K562 (cell line): ENCODE data around the gene CDC42BPB. TPM values are rescaled to one million over a fixed set of nuclear protein-coding genes. Genes with fewer than 3 reads are reported as not detected.

Experiments
- ATAC-seq: fragments of 200-7000 bp; cut with Tn5 transposase; 3 replicates; pipeline ENCODE4 v1.9.1; 2020; ENCODE audit warnings: moderate library complexity
- BruUV-seq: library from RNA; stranded (reverse); fragments of 400-500 nt; replicated peaks from 2 replicates; lab custom pipeline; 2021; lab: Mats Ljungman, UMichigan
- CTCF ChIA-PET: fragments of 300-600 bp; formaldehyde crosslinking; extraction: SDS; loops from one replicate; lab custom pipeline; 2021; ENCODE audit warnings: low intra/inter-chr PET ratio; lab: Yijun Ruan, JAX
- POLR2A ChIA-PET: fragments of 300-600, 350-650 bp; sonication (Branson Sonifier 250); formaldehyde crosslinking; extraction: SDS; loops from one replicate; lab custom pipeline; 2021; ENCODE audit warnings: antibody characterized with exemption, inconsistent platforms; lab: Yijun Ruan, JAX
- DNase-seq, 4 experiments: peaks; one replicate each; pipeline versions ENCODE4 v3.0.0 to v3.0.0-alpha.2; 2011 to 2018; ENCODE audit warnings: low spot score in 3 of 4, mixed read lengths in 3 of 4; ENCODE audit errors: extremely low read depth in 1 of 4
- FAIRE-seq: peaks from 2 replicates; lab custom pipeline; 2011; peaks lifted over from hg19 to GRCh38; lab: Jason Lieb, UNC
- H2AFZ ChIP-seq: 2 replicates; pipeline ENCODE4 v1.6.0; 2011; ENCODE audit warnings: low read depth, low read length, control low read depth, inconsistent platforms
- H3K27ac ChIP-seq: fragments of 200-600 bp; 3 replicates; pipeline ENCODE4 v1.8.0; 2011; ENCODE audit warnings: low read depth, mild to moderate bottlenecking, control low read depth, inconsistent platforms, low read length, moderate library complexity, mixed read lengths; ENCODE audit errors: extremely low read depth
- H3K27me3 ChIP-seq, 2 experiments: fragments of 300-600 bp in 1 of 2; 2 replicates in 1 of 2; 3 replicates in 1 of 2; pipeline versions ENCODE4 v1.6.0 to v1.8.0; 2011; ENCODE audit warnings: inconsistent platforms in 2 of 2, low read length in 2 of 2, mild to moderate bottlenecking in 1 of 2, mixed read lengths in 1 of 2, moderate library complexity in 1 of 2; ENCODE audit not compliant: control insufficient read depth in 2 of 2, insufficient read depth in 2 of 2
- H3K36me3 ChIP-seq: fragments of 300-600 bp; 3 replicates; pipeline ENCODE4 v1.8.0; 2011; ENCODE audit warnings: mild to moderate bottlenecking, low read length, inconsistent platforms; ENCODE audit not compliant: control insufficient read depth, insufficient read depth
- H3K4me1 ChIP-seq, 2 experiments: fragments of 200-600 bp in 1 of 2; replicated peaks in 1 of 2; 2 replicates in 1 of 2; 3 replicates in 1 of 2; pipeline versions ENCODE4 v1.5.1 to v1.8.0; 2011; ENCODE audit warnings: inconsistent platforms in 2 of 2, low read length in 2 of 2, mild to moderate bottlenecking in 1 of 2, mixed read lengths in 1 of 2, moderate library complexity in 1 of 2; ENCODE audit not compliant: control insufficient read depth in 2 of 2, insufficient read depth in 2 of 2
- H3K4me2 ChIP-seq: 2 replicates; pipeline ENCODE4 v1.6.1; 2011; ENCODE audit warnings: low read length, control low read depth, inconsistent platforms, mixed read lengths; ENCODE audit not compliant: insufficient read depth
- H3K4me3 ChIP-seq: fragments of 200-600 bp; sonication (generic), shearing (Covaris generic); 2 replicates; pipeline ENCODE4 v1.5.1; 2016; ENCODE audit warnings: control low read depth, inconsistent platforms
- H3K79me2 ChIP-seq: fragments of 200-600 bp; 3 replicates; pipeline ENCODE4 v1.8.0; 2011; ENCODE audit warnings: low read length, inconsistent platforms; ENCODE audit not compliant: control insufficient read depth, insufficient read depth
- H3K9ac ChIP-seq, 2 experiments: 2 replicates each; pipeline versions ENCODE4 v1.6.0 to v1.6.1; 2011; ENCODE audit warnings: low read depth in 2 of 2, low read length in 2 of 2, control low read depth in 1 of 2, inconsistent platforms in 1 of 2, mild to moderate bottlenecking in 1 of 2, mixed read lengths in 1 of 2; ENCODE audit not compliant: insufficient read depth in 1 of 2
- H3K9me1 ChIP-seq: one replicate; pipeline ENCODE4 v1.6.0; 2011; ENCODE audit warnings: inconsistent platforms, mild to moderate bottlenecking, low read length, moderate library complexity; ENCODE audit not compliant: control insufficient read depth, insufficient read depth
- H3K9me3 ChIP-seq: replicated peaks from 2 replicates; pipeline ENCODE4 v1.5.1; 2011; ENCODE audit warnings: low read depth, low read length, inconsistent platforms; ENCODE audit not compliant: control insufficient read depth, insufficient read depth
- H4K20me1 ChIP-seq: replicated peaks from 2 replicates; pipeline ENCODE4 v1.6.1; 2011; ENCODE audit warnings: low read length, inconsistent platforms, mixed read lengths; ENCODE audit not compliant: control insufficient read depth, insufficient read depth
- DMBX1 ChIP-seq: fragments of 250-450 bp; sonication (Bioruptor Pico); IDR thresholded peaks from 2 replicates; pipeline ENCODE4 v1.8.0; 2022; ENCODE audit warnings: inconsistent platforms, mild to moderate bottlenecking, moderate library complexity, borderline replicate concordance
- ELK3 ChIP-seq: fragments of 450-650 bp; formaldehyde crosslinking; IDR thresholded peaks from 2 replicates; pipeline ENCODE4 v1.4.0; 2020; ENCODE audit warnings: mild to moderate bottlenecking
- HNRNPH1 ChIP-seq: fragments of 200-400 bp; formaldehyde crosslinking; optimal IDR thresholded peaks from 2 replicates; pipeline ENCODE3; 2017; ENCODE audit warnings: low read depth, mild to moderate bottlenecking, low read length, moderate library complexity
- RFX1 ChIP-seq: fragments of 450-650 bp; IDR thresholded peaks from 2 replicates; pipeline ENCODE4 v1.6.1; 2016; ENCODE audit warnings: mild to moderate bottlenecking, moderate library complexity
- WGBS: fragments of 100-300 bp; shearing (Covaris generic); methylation state at CpG from one replicate; pipeline ENCODE4 v1.1.6; 2016; ENCODE audit warnings: low coverage, mixed read lengths; ENCODE audit not compliant: insufficient coverage; ENCODE audit errors: missing lambda C conversion rate; 5-methylcytosine and 5-hydroxymethylcytosine counted together
- in situ Hi-C: fragments of 300-500 bp; cut with MboI; formaldehyde crosslinking; loops from 4 replicates; pipeline ENCODE4 v1.15.0; 2018; ENCODE audit warnings: inconsistent platforms, mixed read lengths
- intact Hi-C: fragments of 100-400 bp; cut with micrococcal nuclease; formaldehyde crosslinking; loops from 2 replicates; pipeline ENCODE4 v1.14.2; 2022
- polyA plus RNA-seq, 8 experiments: library from polyadenylated mRNA; depleted of rRNA in 4 of 8; stranded (reverse) in 5 of 8; unstranded in 3 of 8; fragments of >200 nt; fragmentation: Nextera tagmentation in 2 of 8; fragmentation: Illumina TruSeq in 1 of 8; extraction: Ambion mirVana in 2 of 8; extraction: Trizol in 1 of 8; gene quantifications; 2 replicates each; pipeline versions ENCODE4 v1.2.1 to v1.2.3, GENCODE V29; 2011 to 2014; ENCODE audit warnings: inconsistent platforms in 1 of 8, missing spikeins in 1 of 8
- total RNA-seq, 7 experiments: library from RNA; depleted of rRNA in 6 of 7; stranded (reverse); fragments of >200 nt in 6 of 7; fragmentation: Illumina TruSeq in 2 of 7; extraction: Trizol in 2 of 7; gene quantifications; 2 replicates each; pipeline versions ENCODE4 v1.2.1 to v1.2.3, GENCODE V29; 2011 to 2021; ENCODE audit warnings: low replicate concordance in 1 of 7

The CDC42BPB gene
- total and polyA plus RNA-seq, 9 of the 15 experiments (the other 6 are each of a cell fraction or from before 2014, with no cell fraction given): 0.07 to 24.3 (median 12.6) TPM

GRCh38 chr14:103087343-103087835 is 30.0 kb upstream of the CDC42BPB start:
- Histone ChIP-seq H3K36me3 (no peaks in the 10 kb centered on the region), H3K79me2 (no peaks in the 10 kb centered on the region), H3K4me2 (no peak overlapping the region), H2AFZ (no peak overlapping the region), H3K27me3 (peaks cover 0 to 8% of the 10 kb centered on the region in 2 experiments; a peak in 1 of 5 replicates), H3K9me1 (no peaks in the 10 kb centered on the region), H3K9ac (no peak overlapping the region), H3K9me3 (no peaks in the 10 kb centered on the region), H3K27ac (no peak overlapping the region), H3K4me1 (peaks cover 8 to 69% of the 10 kb centered on the region in 2 experiments; a peak in 4 of 5 replicates), H4K20me1 (no peaks in the 10 kb centered on the region), H3K4me3 (no peak overlapping the region)
- POLR2A ChIA-PET: interaction anchor here (0.6 to 1.3 kb wide), 2 partner anchors 11 to 14 kb away, joined by 3 to 7 read pairs; no protein-coding TSS in a partner anchor
- BruUV-seq: no TSS peak
- no peak for ATAC-seq
- no peak for FAIRE-seq
- DNase-seq: no peak
- intact Hi-C loops: no loop called here
- TF ChIP-seq HNRNPH1: no peak
- TF ChIP-seq RFX1: peak; percentile 83
- 29% methylated on average over 10 of the region's 13 CpGs for WGBS
- in situ Hi-C loops: loop anchor here (10.0 kb wide), 1 partner anchor 447 kb away; no protein-coding TSS in a partner anchor
- CTCF ChIA-PET: no interaction called here

DNA sequence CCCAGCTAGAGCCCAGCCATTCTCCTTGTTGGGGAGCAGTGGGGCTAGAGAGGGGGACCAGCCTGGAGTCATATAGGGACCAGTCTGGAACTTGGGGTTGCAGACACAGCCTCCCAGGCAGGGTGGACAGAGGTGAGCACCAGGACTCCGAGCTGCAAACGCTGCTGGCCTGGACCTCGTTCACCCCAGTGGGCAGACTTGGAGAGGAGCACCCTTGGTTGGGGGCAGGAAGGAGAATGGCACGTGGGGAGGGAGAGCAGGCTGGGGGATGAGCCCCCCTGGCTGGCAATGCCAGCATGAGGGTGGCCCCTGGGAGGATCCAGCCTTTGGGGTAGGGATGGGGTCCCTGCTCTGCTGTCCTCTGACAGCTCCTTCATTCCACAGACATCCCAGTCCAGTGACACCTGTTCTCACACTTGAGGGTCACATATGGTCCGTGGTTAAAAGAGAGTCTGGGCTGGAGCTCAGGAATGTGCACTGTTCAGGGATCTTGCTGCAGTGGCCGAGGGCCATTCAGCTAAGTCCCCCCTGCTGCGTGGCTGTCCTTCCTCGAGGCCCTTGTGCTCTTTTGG is 29.5 kb upstream of the CDC42BPB start:
- peaks cover 0 to 8% of the 10 kb centered on the region in 2 experiments; a peak in 2 of 5 replicates for H3K27me3 ChIP-seq
- in situ Hi-C loops: loop anchor here (10.0 kb wide), 1 partner anchor 448 kb away; no protein-coding TSS in a partner anchor
- no peaks in the 10 kb centered on the region for H3K9me1 ChIP-seq
- no peak for DNase-seq
- no peak overlapping the region for H3K4me3 ChIP-seq
- H3K27ac ChIP-seq: no peak overlapping the region
- no TSS peak for BruUV-seq
- POLR2A ChIA-PET: interaction anchor here (0.6 to 1.3 kb wide), 2 partner anchors 12 to 13 kb away, joined by 3 to 7 read pairs; no protein-coding TSS in a partner anchor
- no peaks in the 10 kb centered on the region for H3K9me3 ChIP-seq
- no peak for TF ChIP-seq DMBX1 (CRISPR knock-in tag)
- TF ChIP-seq ELK3 (CRISPR knock-in tag): no peak
- TF ChIP-seq, all 486 proteins: peak for 0
- no peak overlapping the region for H3K4me2 ChIP-seq
- no peak for FAIRE-seq
- ATAC-seq: no peak
- CTCF ChIA-PET: interaction anchor here (1.1 kb wide), 1 partner anchor 207 kb away, joined by 3 read pairs; no protein-coding TSS in a partner anchor
- H4K20me1 ChIP-seq: no peaks in the 10 kb centered on the region
- no peaks in the 10 kb centered on the region for H3K79me2 ChIP-seq
- H2AFZ ChIP-seq: no peak overlapping the region
- 0% methylated on average over 8 of the region's 8 CpGs for WGBS
- H3K4me1 ChIP-seq: peaks cover 5 to 64% of the 10 kb centered on the region in 2 experiments; a peak in 4 of 5 replicates
- no peaks in the 10 kb centered on the region for H3K36me3 ChIP-seq
- H3K9ac ChIP-seq: no peak overlapping the region
- intact Hi-C loops: no loop called here
